H1 (cell line): Measurements from ENCODE around the gene NELL1. TPM values are rescaled to one million over a fixed set of nuclear protein-coding genes. Genes with fewer than 3 reads are reported as not detected.
A peak's percentile ranks its signal among the peaks of the same experiment; 100 is the strongest.

ENCODE experiments used
- CTCF ChIA-PET: fragments of 300-600 bp; sonication (Branson Sonifier 250); formaldehyde crosslinking; loops from one replicate; lab custom pipeline; 2021; ENCODE audit not compliant: partially characterized antibody; lab: Charles Lee
- POLR2A ChIA-PET: fragments of 300-600 bp; sonication (Branson Sonifier 250); formaldehyde crosslinking; loops from one replicate; lab custom pipeline; 2021; ENCODE audit warnings: inconsistent platforms; ENCODE audit not compliant: partially characterized antibody; lab: Charles Lee
- DNase-seq, 2 experiments: peaks; one replicate each; pipeline versions ENCODE4 v3.0.0 to v3.0.0-alpha.2; 2010 to 2022; ENCODE audit warnings: low spot score in 2 of 2, low read depth in 1 of 2, mixed read lengths in 1 of 2
- FAIRE-seq: peaks from 2 replicates; lab custom pipeline; 2011; peaks lifted over from hg19 to GRCh38; lab: Jason Lieb, UNC
- H2AFZ ChIP-seq: 2 replicates; pipeline ENCODE4 v1.8.1; 2012; ENCODE audit warnings: low read length, inconsistent platforms
- H2AK5ac ChIP-seq: 2 replicates; pipeline ENCODE4 v1.6.1; 2013; ENCODE audit warnings: low read depth, low read length
- H2BK120ac ChIP-seq: replicated peaks from 2 replicates; pipeline ENCODE3; 2013; ENCODE audit warnings: low read depth, low read length, inconsistent platforms
- H2BK12ac ChIP-seq: 2 replicates; pipeline ENCODE4 v1.6.1; 2013; ENCODE audit warnings: low read depth, low read length
- H2BK15ac ChIP-seq: 2 replicates; pipeline ENCODE4 v1.6.1; 2013; ENCODE audit warnings: low read length
- H2BK20ac ChIP-seq: 2 replicates; pipeline ENCODE4 v1.6.1; 2013; ENCODE audit warnings: low read length
- H2BK5ac ChIP-seq: 2 replicates; pipeline ENCODE4 v1.6.1; 2013; ENCODE audit warnings: low read depth, low read length
- H3K14ac ChIP-seq: 2 replicates; pipeline ENCODE4 v1.6.1; 2013; ENCODE audit warnings: inconsistent platforms; ENCODE audit not compliant: insufficient read length
- H3K18ac ChIP-seq: 2 replicates; pipeline ENCODE4 v1.6.1; 2013; ENCODE audit warnings: low read length; ENCODE audit errors: extremely low read depth
- H3K23ac ChIP-seq: 2 replicates; pipeline ENCODE4 v1.6.1; 2013; ENCODE audit warnings: inconsistent platforms; ENCODE audit not compliant: insufficient read length
- H3K23me2 ChIP-seq: 2 replicates; pipeline ENCODE4 v1.6.1; 2013; ENCODE audit warnings: low read depth, low read length
- H3K27ac ChIP-seq: 2 replicates; pipeline ENCODE4 v1.6.1; 2011; ENCODE audit warnings: low read depth, low read length, inconsistent platforms
- H3K27me3 ChIP-seq, 4 experiments: replicated peaks in 1 of 4; 1 replicate in 1 of 4; 2 replicates in 3 of 4; pipeline versions ENCODE4 v1.6.1 to v1.8.1; 2011 to 2013; ENCODE audit warnings: low read length in 3 of 4, mild to moderate bottlenecking in 3 of 4, inconsistent platforms in 2 of 4, mixed read lengths in 2 of 4, moderate library complexity in 1 of 4; ENCODE audit not compliant: control insufficient read depth in 3 of 4, insufficient read depth in 3 of 4; ENCODE audit errors: extremely low read depth in 1 of 4
- H3K36me3 ChIP-seq, 4 experiments: 2 replicates each; pipeline versions ENCODE4 v1.6.1 to v1.8.1; 2011 to 2013; ENCODE audit warnings: mild to moderate bottlenecking in 4 of 4, low read length in 3 of 4, moderate library complexity in 2 of 4, control low read depth in 1 of 4, inconsistent platforms in 1 of 4; ENCODE audit not compliant: insufficient read depth in 4 of 4, control insufficient read depth in 2 of 4
- H3K4ac ChIP-seq: replicated peaks from 2 replicates; pipeline ENCODE3; 2013; ENCODE audit warnings: low read length, low read depth, mixed read lengths, inconsistent platforms; ENCODE audit not compliant: insufficient read length
- H3K4me1 ChIP-seq, 4 experiments: replicated peaks in 1 of 4; 1 replicate in 1 of 4; 2 replicates in 3 of 4; pipeline versions ENCODE4 v1.6.1 to v1.8.1; 2011 to 2013; ENCODE audit warnings: low read length in 3 of 4, inconsistent platforms in 2 of 4, mixed read lengths in 1 of 4; ENCODE audit not compliant: insufficient read depth in 4 of 4, control insufficient read depth in 3 of 4
- H3K4me2 ChIP-seq, 2 experiments: 2 replicates each; pipeline versions ENCODE4 v1.6.1 to v1.8.1; 2011 to 2013; ENCODE audit warnings: low read depth in 2 of 2, low read length in 2 of 2, control low read depth in 1 of 2, inconsistent platforms in 1 of 2, mild to moderate bottlenecking in 1 of 2; ENCODE audit not compliant: insufficient read depth in 1 of 2
- H3K4me3 ChIP-seq, 4 experiments: fragments of 200-600, 300-600 bp in 1 of 4; sonication (generic), shearing (Covaris generic), sonication (Bioruptor Twin) in 1 of 4; 2 replicates each; pipeline versions ENCODE4 v1.5.1 to v1.8.1; 2011 to 2016; ENCODE audit warnings: low read length in 4 of 4, low read depth in 3 of 4, control low read depth in 2 of 4, inconsistent platforms in 2 of 4, mild to moderate bottlenecking in 2 of 4, mixed read lengths in 1 of 4, moderate library complexity in 1 of 4; ENCODE audit not compliant: insufficient read depth in 2 of 4; ENCODE audit errors: extremely low read depth in 1 of 4
- H3K56ac ChIP-seq: replicated peaks from 2 replicates; pipeline ENCODE3; 2013; ENCODE audit warnings: low read depth, mild to moderate bottlenecking, mixed read lengths, low read length, inconsistent platforms; ENCODE audit not compliant: insufficient read length
- H3K79me1 ChIP-seq: 2 replicates; pipeline ENCODE4 v1.6.1; 2013; ENCODE audit warnings: low read depth, low read length, control low read depth
- H3K79me2 ChIP-seq, 2 experiments: 2 replicates each; pipeline versions ENCODE4 v1.6.1 to v1.8.1; 2012 to 2013; ENCODE audit warnings: low read length in 2 of 2, mild to moderate bottlenecking in 2 of 2, inconsistent platforms in 1 of 2; ENCODE audit not compliant: insufficient read depth in 2 of 2, control insufficient read depth in 1 of 2
- H3K9ac ChIP-seq, 4 experiments: replicated peaks in 1 of 4; 1 replicate in 1 of 4; 2 replicates in 3 of 4; pipeline versions ENCODE4 v1.6.1 to v1.8.1; 2011 to 2013; ENCODE audit warnings: low read depth in 3 of 4, low read length in 3 of 4, control low read depth in 2 of 4, mild to moderate bottlenecking in 2 of 4, moderate library complexity in 2 of 4, inconsistent platforms in 1 of 4; ENCODE audit errors: extremely low read depth in 1 of 4
- H3K9me3 ChIP-seq, 2 experiments: 2 replicates each; pipeline versions ENCODE4 v1.6.1 to v1.8.1; 2012 to 2013; ENCODE audit warnings: mild to moderate bottlenecking in 2 of 2, moderate library complexity in 2 of 2, control low read depth in 1 of 2, inconsistent platforms in 1 of 2, low read depth in 1 of 2, low read length in 1 of 2, mixed read lengths in 1 of 2; ENCODE audit not compliant: insufficient read depth in 2 of 2
- H4K20me1 ChIP-seq, 2 experiments: replicated peaks in 1 of 2; 2 replicates each; pipeline versions ENCODE3 to v1.8.1; 2011 to 2013; ENCODE audit warnings: inconsistent platforms in 2 of 2, low read length in 2 of 2, mild to moderate bottlenecking in 1 of 2; ENCODE audit not compliant: insufficient read depth in 2 of 2, control insufficient read depth in 1 of 2
- H4K5ac ChIP-seq: 2 replicates; pipeline ENCODE4 v1.6.1; 2013; ENCODE audit warnings: low read length, low read depth, mixed read lengths, inconsistent platforms; ENCODE audit not compliant: insufficient read length
- H4K8ac ChIP-seq: 2 replicates; pipeline ENCODE4 v1.8.0; 2013; ENCODE audit warnings: mild to moderate bottlenecking, moderate library complexity, low read length, inconsistent platforms; ENCODE audit not compliant: insufficient read depth; ENCODE audit errors: extremely low read depth
- H4K91ac ChIP-seq: replicated peaks from 2 replicates; pipeline ENCODE3; 2013; ENCODE audit warnings: low read length, mixed read lengths, inconsistent platforms; ENCODE audit not compliant: insufficient read length
- CHD2 ChIP-seq: IDR thresholded peaks from 2 replicates; pipeline ENCODE4 v1.6.1; 2012; ENCODE audit warnings: low read length, improper control_type of control experiment
- CTCF ChIP-seq, 3 experiments: IDR thresholded peaks; 1 replicate in 2 of 3; 2 replicates in 1 of 3; pipeline versions ENCODE4 v1.5.1 to v1.6.1; 2011; ENCODE audit warnings: low read length in 3 of 3, mild to moderate bottlenecking in 3 of 3, inconsistent platforms in 2 of 3, low read depth in 1 of 3, moderate library complexity in 1 of 3; ENCODE audit not compliant: insufficient read depth in 1 of 3; ENCODE audit errors: control extremely low read depth in 1 of 3
- EGR1 ChIP-seq: IDR thresholded peaks from 2 replicates; pipeline ENCODE4 v1.6.1; 2011; ENCODE audit warnings: low read depth, low read length, borderline replicate concordance
- KDM4A ChIP-seq: IDR thresholded peaks from one replicate; pipeline ENCODE4 v1.7.1; 2012; ENCODE audit warnings: low read depth, mild to moderate bottlenecking, moderate library complexity, low read length, inconsistent platforms; ENCODE audit not compliant: severe bottlenecking
- RAD21 ChIP-seq, 2 experiments: IDR thresholded peaks in 1 of 2; conservative IDR thresholded peaks in 1 of 2; 2 replicates each; pipeline ENCODE4 v1.6.1; 2011; ENCODE audit warnings: low read depth in 2 of 2, low read length in 2 of 2, improper control_type of control experiment in 1 of 2, inconsistent platforms in 1 of 2, mild to moderate bottlenecking in 1 of 2, moderate library complexity in 1 of 2
- SP2 ChIP-seq: IDR thresholded peaks from 2 replicates; pipeline ENCODE4 v1.6.1; 2012; ENCODE audit warnings: mild to moderate bottlenecking, low read length, inconsistent platforms
- SUZ12 ChIP-seq: fragments of 200-600 bp; sonication (generic); IDR thresholded peaks from 2 replicates; pipeline ENCODE4 v1.6.1; 2012; ENCODE audit warnings: mild to moderate bottlenecking, inconsistent platforms, low read length, moderate library complexity, mixed read lengths
- WGBS, 2 experiments: shearing (Covaris generic) in 1 of 2; methylation state at CpG; one replicate each; pipeline versions ENCODE4 v1.1.6 to v1.1.7; 2013 to 2015; ENCODE audit warnings: low lambda C conversion rate in 2 of 2, mixed read lengths in 2 of 2, inconsistent platforms in 1 of 2, low coverage in 1 of 2, missing lambda C conversion rate in 1 of 2; ENCODE audit not compliant: insufficient replicate concordance in 2 of 2, insufficient coverage in 1 of 2, insufficient read length in 1 of 2; ENCODE audit errors: extremely low coverage in 1 of 2, missing lambda C conversion rate in 1 of 2; 5-methylcytosine and 5-hydroxymethylcytosine counted together
- polyA plus RNA-seq, 7 experiments: library from polyadenylated mRNA; depleted of rRNA in 3 of 7; stranded (reverse) in 5 of 7; unstranded in 2 of 7; fragments of >200 nt in 5 of 7; fragments of 200-250 nt in 2 of 7; gene quantifications; 1 replicate in 5 of 7; 2 replicates in 1 of 7; 4 replicates in 1 of 7; pipeline versions ENCODE4 v1.2.1 to v1.2.3, GENCODE V29; 2011 to 2013; ENCODE audit warnings: missing spikeins in 2 of 7, mixed read lengths in 2 of 7
- total RNA-seq: library from RNA; stranded (reverse); fragmentation: NEBNext Ultra II Directional; extraction: Animal tissue kit (Norgen Biotek cat#: 25700); gene quantifications from 2 replicates; pipeline ENCODE4 v1.2.1, GENCODE V29; 2021

NELL1 gene
- total and polyA plus RNA-seq, 2 of the 8 experiments (the other 6 are each of a cell fraction or from before 2014, with no cell fraction given): 0.21 TPM; not detected in 1

GRCh38 chr11:20909995-20910726, 240.8 kb downstream of the NELL1 start:
- no peak overlapping the region for H4K91ac ChIP-seq
- no peak overlapping the region for H3K14ac ChIP-seq
- FAIRE-seq: no peak
- H3K4me2 ChIP-seq: no peak overlapping the region
- no peak overlapping the region for H3K56ac ChIP-seq
- H3K27ac ChIP-seq: no peak overlapping the region
- peaks cover 0 to 2% of the 10 kb centered on the region in 2 experiments; a peak in 1 of 4 replicates for H3K9me3 ChIP-seq
- no peak overlapping the region for H2AFZ ChIP-seq
- H3K23me2 ChIP-seq: no peaks in the 10 kb centered on the region
- POLR2A ChIA-PET: no interaction called here
- H4K5ac ChIP-seq: no peak overlapping the region
- 0 out of 2 replicates have a peak overlapping the region, but pooled peaks have one; percentile 4 for H2BK15ac ChIP-seq
- no peak for DNase-seq
- H2BK5ac ChIP-seq: no peak overlapping the region
- no peaks in the 10 kb centered on the region for H3K79me2 ChIP-seq
- H2BK120ac ChIP-seq: no peak overlapping the region
- 92% methylated on average over 7 of the region's 7 CpGs; no CpG with 5 or more reads in 1 of the 2 experiments for WGBS, 2 experiments
- H3K4ac ChIP-seq: no peak overlapping the region
- H3K18ac ChIP-seq: no peak overlapping the region
- no peaks in the 10 kb centered on the region for H3K27me3 ChIP-seq
- no peaks in the 10 kb centered on the region for H3K79me1 ChIP-seq
- no peaks in the 10 kb centered on the region for H4K20me1 ChIP-seq
- no peaks in the 10 kb centered on the region for H3K36me3 ChIP-seq
- H3K23ac ChIP-seq: no peak overlapping the region
- H4K8ac ChIP-seq: no peak overlapping the region
- H3K4me3 ChIP-seq: no peak overlapping the region
- no peak overlapping the region for H3K9ac ChIP-seq
- TF ChIP-seq CTCF (IDR thresholded peaks at IDR 0.05; ENCODE audit: control extremely low read depth in 1 of 3, insufficient read depth in 1 of 3, low read depth in 1 of 3, low read length in 3 of 3) (no peak), KDM4A (no peak), EGR1 (no peak), SP2 (no peak), CHD2 (no peak), SUZ12 (no peak), RAD21 (IDR thresholded peaks at IDR 0.05 in 1 of 2, conservative IDR thresholded peaks at IDR 0.05 in 1 of 2; ENCODE audit: low read depth in 2 of 2, low read length in 2 of 2) (no peak)
- CTCF ChIA-PET: no interaction called here
- no peak overlapping the region for H2BK20ac ChIP-seq
- peaks cover 0 to 12% (median 5%) of the 10 kb centered on the region in 4 experiments; a peak in 4 of 7 replicates for H3K4me1 ChIP-seq
- 0 out of 2 replicates have a peak overlapping the region, but pooled peaks have one; percentile 39 for H2BK12ac ChIP-seq
- no peak overlapping the region for H2AK5ac ChIP-seq
